HepG2 (cell line): ENCODE results near the gene CCL16. TPM values are rescaled to one million over a fixed set of nuclear protein-coding genes. Genes with fewer than 3 reads are reported as not detected.

Source experiments
- ATAC-seq: fragments of 200-7000 bp; cut with Tn5 transposase; 3 replicates; pipeline ENCODE4 v1.9.1; 2020; ENCODE audit warnings: mild to moderate bottlenecking, moderate library complexity
- BruUV-seq: library from RNA; stranded (reverse); fragments of 400-500 nt; replicated peaks from 2 replicates; lab custom pipeline; 2021; lab: Mats Ljungman, UMichigan
- CTCF ChIA-PET: fragments of 300-600 bp; formaldehyde crosslinking; extraction: SDS; loops from one replicate; lab custom pipeline; 2021; ENCODE audit warnings: low total read pairs, inconsistent platforms, low intra/inter-chr PET ratio; lab: Yijun Ruan, JAX
- POLR2A ChIA-PET: fragments of 350-600 bp; sonication (Branson Sonifier 250); formaldehyde crosslinking; loops from one replicate; lab custom pipeline; 2020; ENCODE audit warnings: antibody characterized with exemption, inconsistent platforms; lab: Yijun Ruan, JAX
- DNase-seq: peaks from one replicate; pipeline ENCODE4 v3.0.0-alpha.2; 2015; ENCODE audit warnings: low spot score
- FAIRE-seq: peaks from 3 replicates; lab custom pipeline; 2011; peaks lifted over from hg19 to GRCh38; lab: Jason Lieb, UNC
- H2AFZ ChIP-seq: one replicate; pipeline ENCODE4 v1.6.1; 2011; ENCODE audit warnings: low read length, inconsistent platforms
- H3K27ac ChIP-seq: fragments of 300-600 bp; 3 replicates; pipeline ENCODE4 v1.8.0; 2011; ENCODE audit warnings: mixed run types, mild to moderate bottlenecking, mixed read lengths, low read length, inconsistent platforms; ENCODE audit not compliant: insufficient read depth; ENCODE audit errors: extremely low read length
- H3K27me3 ChIP-seq, 2 experiments: fragments of 200-600 bp in 1 of 2; 2 replicates in 1 of 2; 3 replicates in 1 of 2; pipeline versions ENCODE4 v1.6.0 to v1.8.0; 2011; ENCODE audit warnings: low read length in 2 of 2, mild to moderate bottlenecking in 2 of 2, moderate library complexity in 2 of 2, inconsistent platforms in 1 of 2; ENCODE audit not compliant: insufficient read depth in 2 of 2, control insufficient read depth in 1 of 2
- H3K36me3 ChIP-seq, 2 experiments: fragments of 200-600 bp in 1 of 2; replicated peaks in 1 of 2; 2 replicates in 1 of 2; 3 replicates in 1 of 2; pipeline versions ENCODE4 v1.5.1 to v1.8.0; 2011; ENCODE audit warnings: low read length in 2 of 2, inconsistent platforms in 1 of 2; ENCODE audit not compliant: insufficient read depth in 2 of 2, control insufficient read depth in 1 of 2
- H3K4me1 ChIP-seq: 2 replicates; pipeline ENCODE4 v1.5.1; 2012; ENCODE audit warnings: low read length, inconsistent platforms; ENCODE audit not compliant: insufficient read depth
- H3K4me2 ChIP-seq: 2 replicates; pipeline ENCODE4 v1.6.0; 2011; ENCODE audit warnings: low read depth, low read length, inconsistent platforms
- H3K4me3 ChIP-seq, 3 experiments: fragments of 200-600 bp in 1 of 3; sonication (generic), shearing (Covaris generic) in 1 of 3; replicated peaks in 1 of 3; 2 replicates each; pipeline ENCODE4 v1.5.1; 2011 to 2016; ENCODE audit warnings: low read length in 3 of 3, inconsistent platforms in 2 of 3, low read depth in 2 of 3, mild to moderate bottlenecking in 2 of 3, control low read depth in 1 of 3, mixed read lengths in 1 of 3; ENCODE audit not compliant: insufficient read depth in 1 of 3
- H3K79me2 ChIP-seq: one replicate; pipeline ENCODE4 v1.6.1; 2011; ENCODE audit warnings: low read length, inconsistent platforms; ENCODE audit not compliant: insufficient read depth
- H3K9ac ChIP-seq: 2 replicates; pipeline ENCODE4 v1.6.0; 2011; ENCODE audit warnings: mild to moderate bottlenecking, low read depth, low read length, inconsistent platforms; ENCODE audit not compliant: insufficient read depth
- H3K9me3 ChIP-seq: 2 replicates; pipeline ENCODE4 v1.5.1; 2012; ENCODE audit warnings: mild to moderate bottlenecking, low read length
- H4K20me1 ChIP-seq: 2 replicates; pipeline ENCODE4 v1.6.0; 2011; ENCODE audit warnings: inconsistent platforms, mild to moderate bottlenecking, low read length, moderate library complexity; ENCODE audit not compliant: insufficient read depth
- BRCA1 ChIP-seq: sonication (generic); formaldehyde crosslinking; IDR thresholded peaks from 2 replicates; pipeline ENCODE4 v1.4.0; 2020; ENCODE audit warnings: missing genetic modification reagents
- CHD4 ChIP-seq: fragments of 200-600 bp; sonication (generic); IDR thresholded peaks from 2 replicates; pipeline ENCODE4 v1.7.0; 2017; ENCODE audit warnings: mild to moderate bottlenecking, low read length, borderline replicate concordance
- HDAC2 ChIP-seq: sonication (generic); formaldehyde crosslinking; IDR thresholded peaks from 2 replicates; pipeline ENCODE4 v1.4.0; 2020; ENCODE audit warnings: missing genetic modification reagents
- HMGXB3 ChIP-seq: sonication (generic); formaldehyde crosslinking; IDR thresholded peaks from 2 replicates; pipeline ENCODE4 v1.4.0; 2020; ENCODE audit warnings: missing genetic modification reagents, borderline replicate concordance
- KLF13 ChIP-seq: sonication (generic); formaldehyde crosslinking; IDR thresholded peaks from 2 replicates; pipeline ENCODE4 v1.4.0; 2020; ENCODE audit warnings: mild to moderate bottlenecking, missing genetic modification reagents
- NFE2 ChIP-seq: sonication (generic); formaldehyde crosslinking; IDR thresholded peaks from 2 replicates; pipeline ENCODE4 v1.4.0; 2020; ENCODE audit warnings: missing genetic modification reagents
- SCMH1 ChIP-seq: sonication (generic); formaldehyde crosslinking; IDR thresholded peaks from 2 replicates; pipeline ENCODE4 v1.9.0; 2021; ENCODE audit warnings: missing genetic modification reagents, mild to moderate bottlenecking, borderline replicate concordance
- TBX3 ChIP-seq: fragments of 450-650 bp; IDR thresholded peaks from 2 replicates; pipeline ENCODE4 v1.6.1; 2017; ENCODE audit warnings: antibody characterized with exemption, mild to moderate bottlenecking, inconsistent platforms, borderline replicate concordance
- XRCC5 ChIP-seq: fragments of 200-400 bp; formaldehyde crosslinking; optimal IDR thresholded peaks from 2 replicates; pipeline ENCODE3; 2017; ENCODE audit warnings: mild to moderate bottlenecking, low read length
- YEATS4 ChIP-seq: sonication (generic); formaldehyde crosslinking; IDR thresholded peaks from 2 replicates; pipeline ENCODE4 v1.4.0; 2020; ENCODE audit warnings: missing genetic modification reagents, borderline replicate concordance
- ZNF737 ChIP-seq: sonication (generic); formaldehyde crosslinking; IDR thresholded peaks from 2 replicates; pipeline ENCODE4 v1.5.0; 2020; ENCODE audit warnings: missing genetic modification reagents, mild to moderate bottlenecking, borderline replicate concordance
- ZNF780A ChIP-seq: sonication (generic); formaldehyde crosslinking; IDR thresholded peaks from 2 replicates; pipeline ENCODE4 v1.8.0; 2022; ENCODE audit warnings: mild to moderate bottlenecking, missing genetic modification reagents, moderate library complexity
- WGBS: methylation state at CpG from one replicate; pipeline ENCODE4 v1.1.6; 2017; ENCODE audit warnings: low lambda C conversion rate; 5-methylcytosine and 5-hydroxymethylcytosine counted together
- in situ Hi-C: cut with HindIII; loops from 2 replicates; pipeline ENCODE4 v1.10.0; 2017; ENCODE audit warnings: low pct_unique_long_range_greater_than_20kb; ENCODE audit not compliant: extremely low pct_ligation_motif_present
- intact Hi-C: fragments of 100-400 bp; cut with micrococcal nuclease; formaldehyde crosslinking; loops from one replicate; pipeline ENCODE4 v1.10.0; 2022; ENCODE audit not compliant: unreplicated experiment
- polyA plus RNA-seq, 8 experiments: library from polyadenylated mRNA; depleted of rRNA in 3 of 8; stranded (reverse) in 7 of 8; unstranded in 1 of 8; fragments of >200 nt; fragmentation: Illumina TruSeq in 4 of 8; extraction: Trizol in 4 of 8; gene quantifications; 2 replicates each; pipeline versions ENCODE4 v1.2.1 to v1.2.3, GENCODE V29; 2011 to 2016; ENCODE audit warnings: low read depth in 4 of 8, missing spikeins in 1 of 8, mixed read lengths in 1 of 8; ENCODE audit not compliant: insufficient read depth in 1 of 8
- total RNA-seq, 5 experiments: library from RNA; depleted of rRNA; stranded (reverse); fragments of >200 nt; fragmentation: Illumina TruSeq; extraction: Trizol; gene quantifications; 2 replicates each; pipeline ENCODE4 v1.2.3, GENCODE V29; 2016; ENCODE audit warnings: low read depth in 1 of 5
- TF ChIP-seq, protein P1 (sequence below): IDR thresholded peaks from 2 replicates; pipeline ENCODE4 v1.6.1; 2016; ENCODE audit warnings: missing compliant biosample characterization, missing genetic modification reagents, borderline replicate concordance
- TF ChIP-seq, protein P2 (sequence below): sonication (generic); formaldehyde crosslinking; IDR thresholded peaks from 2 replicates; pipeline ENCODE4 v1.4.0; 2020; ENCODE audit warnings: missing genetic modification reagents
- TF ChIP-seq, protein P3 (sequence below): fragments of 450-650 bp; IDR thresholded peaks from 2 replicates; pipeline ENCODE4 v1.6.1; 2017

Gene CCL16
- total and polyA plus RNA-seq, 2 of the 13 experiments (the other 11 are each of a cell fraction or from before 2014, with no cell fraction given) = 2.0 to 14.7 TPM

- TF ChIP-seq ZNF737 = no peak
- no peak for TF ChIP-seq ZNF780A
- TF ChIP-seq YEATS4 = no peak
- TF ChIP-seq, protein P1, sequence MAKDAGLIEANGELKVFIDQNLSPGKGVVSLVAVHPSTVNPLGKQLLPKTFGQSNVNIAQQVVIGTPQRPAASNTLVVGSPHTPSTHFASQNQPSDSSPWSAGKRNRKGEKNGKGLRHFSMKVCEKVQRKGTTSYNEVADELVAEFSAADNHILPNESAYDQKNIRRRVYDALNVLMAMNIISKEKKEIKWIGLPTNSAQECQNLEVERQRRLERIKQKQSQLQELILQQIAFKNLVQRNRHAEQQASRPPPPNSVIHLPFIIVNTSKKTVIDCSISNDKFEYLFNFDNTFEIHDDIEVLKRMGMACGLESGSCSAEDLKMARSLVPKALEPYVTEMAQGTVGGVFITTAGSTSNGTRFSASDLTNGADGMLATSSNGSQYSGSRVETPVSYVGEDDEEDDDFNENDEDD (CRISPR knock-in tag) = no peak
- no peak for TF ChIP-seq KLF13
Measured at GRCh38 chr17:35977509-35977908, 3.8 kb downstream of the CCL16 start (continued).

DNA sequence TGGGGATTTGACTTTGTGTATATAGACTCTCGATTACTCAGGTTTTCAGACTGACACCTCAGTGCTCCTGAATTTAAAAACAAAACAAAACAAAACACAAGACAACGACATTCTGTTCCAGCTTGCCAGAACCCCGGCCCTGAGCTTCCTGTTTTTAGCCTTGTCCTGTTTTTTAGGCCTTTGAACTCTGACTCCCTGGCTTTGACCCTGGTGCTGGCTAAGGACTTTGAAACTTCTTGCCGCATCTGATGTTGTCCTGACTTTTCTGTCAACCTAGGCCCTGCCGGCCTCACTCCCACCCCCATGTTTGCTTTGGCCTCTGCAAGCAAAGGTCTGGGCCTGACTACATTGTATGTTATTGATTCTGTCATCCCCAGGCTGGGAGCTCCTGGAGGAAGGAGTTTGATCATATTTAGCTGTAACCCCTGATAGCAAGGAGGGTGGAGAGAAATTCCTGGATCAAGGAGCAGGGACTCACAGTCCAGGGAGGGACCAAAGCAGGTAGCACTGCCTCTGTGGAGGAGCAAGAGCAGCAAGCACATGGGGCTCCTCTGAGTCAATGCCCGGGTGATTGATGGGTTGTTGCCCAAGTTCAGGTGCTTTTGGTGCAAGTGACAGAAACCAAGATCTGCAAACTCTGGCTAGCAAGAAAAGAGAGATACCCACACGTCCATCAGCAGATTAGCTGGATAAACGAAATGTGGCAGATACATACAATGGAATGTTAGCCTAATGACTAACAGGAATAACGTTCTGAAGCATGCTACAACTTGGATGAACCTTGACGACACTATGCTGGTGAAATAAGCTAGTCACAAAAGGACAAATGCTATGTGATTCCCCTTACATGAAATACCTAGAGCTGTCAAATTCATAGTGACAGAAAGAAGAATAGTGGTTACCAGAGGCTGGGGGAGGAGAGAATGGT is 7.7 kb downstream of the CCL16 start:
- no peaks in the 10 kb centered on the region for H3K27me3 ChIP-seq
- BruUV-seq = TSS peak; percentile 64
- peak overlapping the region; percentile 71 for H3K4me2 ChIP-seq
- ChIA-PET CTCF (no interaction called here), POLR2A (interaction anchor here (0.8 to 5.9 kb wide), 15 partner anchors 8 to 173 kb away, joined by 3 to 197 read pairs (median 6); partner anchors contain the start of genes CCL15, CCL16 and TAF15)
- no peak overlapping the region for H2AFZ ChIP-seq
- peak overlapping the region; percentile 85 for H3K27ac ChIP-seq
- peak overlapping the region in 1 of 3 experiments; percentile 47; a peak in 1 of 6 replicates for H3K4me3 ChIP-seq
- FAIRE-seq (no peak), ATAC-seq (peak; percentile 90), DNase-seq (peak; percentile 99)
- no peaks in the 10 kb centered on the region for H3K36me3 ChIP-seq
- WGBS = 3% methylated on average over 10 of the region's 10 CpGs
- in situ Hi-C loops (loop anchor here (5.0 to 25.0 kb wide), 4 partner anchors 34 to 514 kb away; partner anchors contain the start of gene ZNHIT3), intact Hi-C loops (loop anchor here (1.0 kb wide), 2 partner anchors 8 to 28 kb away; partner anchors contain the start of genes CCL15 and CCL16)
- H3K79me2 ChIP-seq = no peaks in the 10 kb centered on the region
- H4K20me1 ChIP-seq = no peaks in the 10 kb centered on the region
- H3K9me3 ChIP-seq = no peaks in the 10 kb centered on the region
- H3K9ac ChIP-seq = peak overlapping the region; percentile 51
- peaks cover 100% of the 10 kb centered on the region for H3K4me1 ChIP-seq
- TF ChIP-seq TBX3 (peak; percentile 75; the same call in 1 of the 2 replicates), SCMH1 (no peak), HMGXB3 (peak; percentile 81), CHD4 (peak; percentile 21; the same call in 1 of the 2 replicates), KLF13 (no peak), HDAC2 (CRISPR knock-in tag) (peak; percentile 96), XRCC5 (peak; percentile 84), NFE2 (CRISPR knock-in tag) (no peak), BRCA1 (CRISPR knock-in tag) (no peak)
- TF ChIP-seq, protein P2, sequence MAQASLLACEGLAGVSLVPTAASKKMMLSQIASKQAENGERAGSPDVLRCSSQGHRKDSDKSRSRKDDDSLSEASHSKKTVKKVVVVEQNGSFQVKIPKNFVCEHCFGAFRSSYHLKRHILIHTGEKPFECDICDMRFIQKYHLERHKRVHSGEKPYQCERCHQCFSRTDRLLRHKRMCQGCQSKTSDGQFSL (CRISPR knock-in tag) = no peak
- TF ChIP-seq, protein P3, sequence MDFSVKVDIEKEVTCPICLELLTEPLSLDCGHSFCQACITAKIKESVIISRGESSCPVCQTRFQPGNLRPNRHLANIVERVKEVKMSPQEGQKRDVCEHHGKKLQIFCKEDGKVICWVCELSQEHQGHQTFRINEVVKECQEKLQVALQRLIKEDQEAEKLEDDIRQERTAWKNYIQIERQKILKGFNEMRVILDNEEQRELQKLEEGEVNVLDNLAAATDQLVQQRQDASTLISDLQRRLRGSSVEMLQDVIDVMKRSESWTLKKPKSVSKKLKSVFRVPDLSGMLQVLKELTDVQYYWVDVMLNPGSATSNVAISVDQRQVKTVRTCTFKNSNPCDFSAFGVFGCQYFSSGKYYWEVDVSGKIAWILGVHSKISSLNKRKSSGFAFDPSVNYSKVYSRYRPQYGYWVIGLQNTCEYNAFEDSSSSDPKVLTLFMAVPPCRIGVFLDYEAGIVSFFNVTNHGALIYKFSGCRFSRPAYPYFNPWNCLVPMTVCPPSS = no peak
